ENCODE measurements around the gene GJC2.

GJC2 gene

GRCh38 chr1:228161362-228161761 lies 11.6 kb downstream of the GJC2 start:
- Histone ChIP-seq H3K36me3 (ENCODE audit: control insufficient read depth, insufficient read depth, low read length) (no peaks in the 10 kb centered on the region), H3K27ac (ENCODE audit: low read depth, low read length) (no peak overlapping the region), H3K9me3 (ENCODE audit: control insufficient read depth, insufficient read depth, low read depth, low read length) (no peaks in the 10 kb centered on the region), H3K4me3 (ENCODE audit: low read depth, low read length) (no peak overlapping the region), H3K4me1 (ENCODE audit: control insufficient read depth, insufficient read depth, low read length) (peaks cover 19% of the 10 kb centered on the region), H3K27me3 (ENCODE audit: control insufficient read depth, insufficient read depth, low read length) (peaks cover 10% of the 10 kb centered on the region; the same call in 1 of the 2 replicates), H3K9ac (ENCODE audit: low read length) (no peak overlapping the region)

GRCh38 chr1:228161866-228162265 lies 12.1 kb downstream of the GJC2 start:
- H3K36me3 ChIP-seq (ENCODE audit: control insufficient read depth, insufficient read depth, low read length): no peaks in the 10 kb centered on the region
- no peak overlapping the region for H3K9ac ChIP-seq (ENCODE audit: low read length)
- H3K27ac ChIP-seq (ENCODE audit: low read depth, low read length): no peak overlapping the region
- peaks cover 10% of the 10 kb centered on the region; the same call in 1 of the 2 replicates for H3K27me3 ChIP-seq (ENCODE audit: control insufficient read depth, insufficient read depth, low read length)
- no peak overlapping the region for H3K4me3 ChIP-seq (ENCODE audit: low read depth, low read length)
- H3K4me1 ChIP-seq (ENCODE audit: control insufficient read depth, insufficient read depth, low read length): peaks cover 19% of the 10 kb centered on the region
- H3K9me3 ChIP-seq (ENCODE audit: control insufficient read depth, insufficient read depth, low read depth, low read length): no peaks in the 10 kb centered on the region

- Histone ChIP-seq H3K36me3 (ENCODE audit: control insufficient read depth, insufficient read depth, low read length) (no peaks in the 10 kb centered on the region), H3K27me3 (ENCODE audit: control insufficient read depth, insufficient read depth, low read length) (peaks cover 10% of the 10 kb centered on the region; the same call in 1 of the 2 replicates), H3K9ac (ENCODE audit: low read length) (peak overlapping the region; percentile 9), H3K9me3 (ENCODE audit: control insufficient read depth, insufficient read depth, low read depth, low read length) (no peaks in the 10 kb centered on the region), H3K4me3 (ENCODE audit: low read depth, low read length) (no peak overlapping the region), H3K27ac (ENCODE audit: low read depth, low read length) (peak overlapping the region; percentile 56), H3K4me1 (ENCODE audit: control insufficient read depth, insufficient read depth, low read length) (peaks cover 19% of the 10 kb centered on the region)
Observed at GRCh38 chr1:228162286-228163006, 12.7 kb downstream of the GJC2 start.

GRCh38 chr1:228163007-228163753 lies 13.4 kb downstream of the GJC2 start:
- Histone ChIP-seq H3K4me1 (ENCODE audit: control insufficient read depth, insufficient read depth, low read length) (peaks cover 19% of the 10 kb centered on the region), H3K27ac (ENCODE audit: low read depth, low read length) (peak overlapping the region; percentile 56; the same call in 1 of the 2 replicates), H3K9ac (ENCODE audit: low read length) (peak overlapping the region; percentile 9), H3K27me3 (ENCODE audit: control insufficient read depth, insufficient read depth, low read length) (peaks cover 6% of the 10 kb centered on the region; the same call in 1 of the 2 replicates), H3K36me3 (ENCODE audit: control insufficient read depth, insufficient read depth, low read length) (no peaks in the 10 kb centered on the region), H3K4me3 (ENCODE audit: low read depth, low read length) (no peak overlapping the region), H3K9me3 (ENCODE audit: control insufficient read depth, insufficient read depth, low read depth, low read length) (no peaks in the 10 kb centered on the region)

- Histone ChIP-seq H3K27me3 (ENCODE audit: control insufficient read depth, insufficient read depth, low read length) (peaks cover 3% of the 10 kb centered on the region; the same call in 1 of the 2 replicates), H3K36me3 (ENCODE audit: control insufficient read depth, insufficient read depth, low read length) (no peaks in the 10 kb centered on the region), H3K27ac (ENCODE audit: low read depth, low read length) (no peak overlapping the region), H3K4me1 (ENCODE audit: control insufficient read depth, insufficient read depth, low read length) (peaks cover 19% of the 10 kb centered on the region), H3K4me3 (ENCODE audit: low read depth, low read length) (no peak overlapping the region), H3K9ac (ENCODE audit: low read length) (no peak overlapping the region), H3K9me3 (ENCODE audit: control insufficient read depth, insufficient read depth, low read depth, low read length) (no peaks in the 10 kb centered on the region)
Observed at GRCh38 chr1:228163776-228164519, 14.2 kb downstream of the GJC2 start.

GRCh38 chr1:228164561-228165371 lies 15.0 kb downstream of the GJC2 start:
- Histone ChIP-seq H3K36me3 (ENCODE audit: control insufficient read depth, insufficient read depth, low read length) (no peaks in the 10 kb centered on the region), H3K4me3 (ENCODE audit: low read depth, low read length) (peak overlapping the region; percentile 84), H3K4me1 (ENCODE audit: control insufficient read depth, insufficient read depth, low read length) (peaks cover 19% of the 10 kb centered on the region), H3K9ac (ENCODE audit: low read length) (peak overlapping the region; percentile 77), H3K27ac (ENCODE audit: low read depth, low read length) (no peak overlapping the region), H3K9me3 (ENCODE audit: control insufficient read depth, insufficient read depth, low read depth, low read length) (no peaks in the 10 kb centered on the region), H3K27me3 (ENCODE audit: control insufficient read depth, insufficient read depth, low read length) (no peaks in the 10 kb centered on the region)

GRCh38 chr1:228165372-228166169 lies 15.8 kb downstream of the GJC2 start, which contains the start of gene IBA57:
Gene IBA57, plus strand, starts transcription at chr1:228165804. Its CDS starts 13 bp downstream, at chr1:228165817.
- Histone ChIP-seq H3K4me3 (ENCODE audit: low read depth, low read length) (peak within 1 kb of the TSS; percentile 87), H3K27ac (ENCODE audit: low read depth, low read length) (peak within 1 kb of the TSS; percentile 99), H3K27me3 (ENCODE audit: control insufficient read depth, insufficient read depth, low read length) (no peaks in the 10 kb centered on the region), H3K9me3 (ENCODE audit: control insufficient read depth, insufficient read depth, low read depth, low read length) (no peaks in the 10 kb centered on the region), H3K36me3 (ENCODE audit: control insufficient read depth, insufficient read depth, low read length) (no peaks in the 10 kb centered on the region), H3K4me1 (ENCODE audit: control insufficient read depth, insufficient read depth, low read length) (peaks cover 19% of the 10 kb centered on the region), H3K9ac (ENCODE audit: low read length) (peak within 1 kb of the TSS; percentile 99)

- H3K4me1 ChIP-seq (ENCODE audit: control insufficient read depth, insufficient read depth, low read length): peaks cover 19% of the 10 kb centered on the region
- H3K9ac ChIP-seq (ENCODE audit: low read length): peak overlapping the region; percentile 51
- no peaks in the 10 kb centered on the region for H3K36me3 ChIP-seq (ENCODE audit: control insufficient read depth, insufficient read depth, low read length)
- H3K27ac ChIP-seq (ENCODE audit: low read depth, low read length): peak overlapping the region; percentile 99
- H3K9me3 ChIP-seq (ENCODE audit: control insufficient read depth, insufficient read depth, low read depth, low read length): no peaks in the 10 kb centered on the region
- H3K4me3 ChIP-seq (ENCODE audit: low read depth, low read length): peak overlapping the region; percentile 87
- no peaks in the 10 kb centered on the region for H3K27me3 ChIP-seq (ENCODE audit: control insufficient read depth, insufficient read depth, low read length)
Observed at GRCh38 chr1:228166170-228166936, 16.6 kb downstream of the GJC2 start.

GRCh38 chr1:228168563-228169270 lies 19.0 kb downstream of the GJC2 start:
- no peaks in the 10 kb centered on the region for H3K36me3 ChIP-seq (ENCODE audit: control insufficient read depth, insufficient read depth, low read length)
- no peaks in the 10 kb centered on the region for H3K27me3 ChIP-seq (ENCODE audit: control insufficient read depth, insufficient read depth, low read length)
- no peaks in the 10 kb centered on the region for H3K9me3 ChIP-seq (ENCODE audit: control insufficient read depth, insufficient read depth, low read depth, low read length)
- H3K27ac ChIP-seq (ENCODE audit: low read depth, low read length): no peak overlapping the region
- H3K4me1 ChIP-seq (ENCODE audit: control insufficient read depth, insufficient read depth, low read length): peaks cover 4% of the 10 kb centered on the region
- H3K9ac ChIP-seq (ENCODE audit: low read length): no peak overlapping the region
- no peak overlapping the region for H3K4me3 ChIP-seq (ENCODE audit: low read depth, low read length)
